ENCODE data around the gene NF1.

The NF1 gene

GRCh38 chr17:31299624-31300023 is 204.8 kb downstream of the NF1 start:
- no peak for DNase-seq

- no peak for DNase-seq
These were observed 212.9 kb downstream of the NF1 start for GRCh38 chr17:31307640-31308039.

- no peak for DNase-seq
These were observed 213.9 kb downstream of the NF1 start for GRCh38 chr17:31308372-31309334.

GRCh38 chr17:31309556-31309955 is 214.8 kb downstream of the NF1 start:
- DNase-seq: peak; percentile 60

- peak; percentile 83 for DNase-seq
These were observed 215.5 kb downstream of the NF1 start for GRCh38 chr17:31310260-31310659.

GRCh38 chr17:31310886-31311285 is 216.1 kb downstream of the NF1 start:
- DNase-seq: peak; percentile 40

- no peak for DNase-seq
These were observed 216.7 kb downstream of the NF1 start for GRCh38 chr17:31311526-31311925.

GRCh38 chr17:31312223-31312622 is 217.4 kb downstream of the NF1 start:
- peak; percentile 62 for DNase-seq

- peak; percentile 64 for DNase-seq
These were observed 219.4 kb downstream of the NF1 start, which contains the start of gene EVI2B for GRCh38 chr17:31313982-31314781. TSS of gene EVI2B (minus strand) at chr17:31314054. CDS start at chr17:31305609, 8,445 bp downstream.

GRCh38 chr17:31314782-31315100 is 220.0 kb downstream of the NF1 start:
- DNase-seq: no peak

- peak; percentile 77 for DNase-seq
These were observed 223.6 kb downstream of the NF1 start for GRCh38 chr17:31318298-31318801.

- DNase-seq: peak; percentile 62
These were observed 224.3 kb downstream of the NF1 start for GRCh38 chr17:31318851-31319661.

GRCh38 chr17:31320241-31320640 is 225.5 kb downstream of the NF1 start:
- peak; percentile 48 for DNase-seq

- peak; percentile 40 for DNase-seq
These were observed 226.0 kb downstream of the NF1 start for GRCh38 chr17:31320791-31321190.

- peak; percentile 88 for DNase-seq
These were observed 226.7 kb downstream of the NF1 start, which contains the start of gene EVI2A for GRCh38 chr17:31321481-31321880. TSS of gene EVI2A (minus strand) at chr17:31321622. CDS start at chr17:31319013, 2,609 bp downstream.

GRCh38 chr17:31321966-31322365 is 227.2 kb downstream of the NF1 start:
- DNase-seq: peak; percentile 60

GRCh38 chr17:31323551-31323950 is 228.8 kb downstream of the NF1 start:
- no peak for DNase-seq

GRCh38 chr17:31327534-31328159 is 232.9 kb downstream of the NF1 start:
- no peak for DNase-seq

- DNase-seq: no peak
These were observed 233.4 kb downstream of the NF1 start for GRCh38 chr17:31328160-31328535.

- DNase-seq: no peak
These were observed 234.4 kb downstream of the NF1 start for GRCh38 chr17:31329221-31329620.

- no peak for DNase-seq
These were observed 245.3 kb downstream of the NF1 start for GRCh38 chr17:31339906-31340661.
